ENCODE measurements around the gene TUBAL3. TPM values are rescaled to one million over a fixed set of nuclear protein-coding genes. Genes with fewer than 3 reads are reported as not detected.
"Not testable (repeated sequence)": the region's sequence is repeated elsewhere in the genome, so short reads cannot be mapped to it uniquely, and the experiment has no call there.

TUBAL3 gene
- polyA plus RNA-seq, 3 donors, result 0.19 to 0.45 (median 0.43) TPM

DNA sequence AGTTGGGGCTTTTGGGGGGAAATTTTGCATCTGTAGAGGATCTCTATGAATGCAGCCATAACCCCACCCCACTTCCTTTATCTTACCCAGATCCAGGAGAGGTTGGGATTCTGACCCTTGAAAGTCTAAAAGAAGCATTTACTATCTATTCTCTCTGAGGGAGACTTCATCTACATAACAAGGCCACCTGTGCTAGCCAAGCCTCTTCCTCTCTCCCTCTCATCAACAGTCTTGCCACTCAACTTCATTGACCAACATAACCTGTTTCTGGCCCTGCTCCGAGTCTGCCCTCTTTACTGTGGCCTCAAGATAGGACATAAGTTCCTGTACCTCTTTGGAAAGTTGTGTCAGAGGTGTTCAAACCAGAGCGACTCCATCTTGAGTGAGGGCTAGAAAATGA, 19.4 kb downstream of the TUBAL3 start:
- no peak for DNase-seq (ENCODE audit: low read depth in 3 of 3, low spot score in 2 of 3)

GRCh38 chr10:5381187-5381586, 23.4 kb downstream of the TUBAL3 start:
- DNase-seq (ENCODE audit: low read depth in 3 of 3, low spot score in 2 of 3), result no peak

- not testable (repeated sequence) for DNase-seq (ENCODE audit: low read depth in 3 of 3, low spot score in 2 of 3)
Observed at GRCh38 chr10:5380395-5380794, 24.2 kb downstream of the TUBAL3 start.

DNA sequence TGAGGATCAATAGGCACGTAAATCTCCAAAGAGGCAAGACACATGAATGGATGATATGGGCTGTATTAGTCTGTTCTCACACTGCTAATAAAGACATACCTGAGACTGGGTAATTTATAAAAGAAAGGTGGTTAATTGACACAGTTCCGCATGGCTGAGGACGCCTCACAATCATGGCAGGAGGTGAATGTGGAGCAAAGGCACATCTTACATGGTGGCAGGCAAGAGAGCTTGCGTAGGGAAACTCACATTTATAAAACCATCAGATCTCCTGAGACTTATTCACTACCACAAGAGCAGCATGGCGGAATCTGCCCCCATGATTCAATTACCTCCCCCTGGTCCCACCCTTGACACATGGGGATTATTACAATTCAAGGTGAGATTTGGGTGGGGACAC, 25.4 kb downstream of the TUBAL3 start:
- DNase-seq (ENCODE audit: low read depth in 3 of 3, low spot score in 2 of 3), result not testable (repeated sequence)

- DNase-seq (ENCODE audit: low read depth in 3 of 3, low spot score in 2 of 3), result no peak
Observed at GRCh38 chr10:5376450-5376849, 28.2 kb downstream of the TUBAL3 start.

GRCh38 chr10:5373891-5374611, 30.6 kb downstream of the TUBAL3 start:
- DNase-seq (ENCODE audit: low read depth in 3 of 3, low spot score in 2 of 3), result no peak

GRCh38 chr10:5373307-5373706, 31.3 kb downstream of the TUBAL3 start:
- no peak for DNase-seq (ENCODE audit: low read depth in 3 of 3, low spot score in 2 of 3)

- DNase-seq (ENCODE audit: low read depth in 3 of 3, low spot score in 2 of 3), result no peak
Observed at GRCh38 chr10:5370493-5371352, 33.9 kb downstream of the TUBAL3 start.

GRCh38 chr10:5369362-5370158, 35.1 kb downstream of the TUBAL3 start:
- no peak for DNase-seq (ENCODE audit: low read depth in 3 of 3, low spot score in 2 of 3)

- no peak for DNase-seq (ENCODE audit: low read depth in 3 of 3, low spot score in 2 of 3)
Observed at GRCh38 chr10:5365928-5366327, 38.7 kb downstream of the TUBAL3 start.

GRCh38 chr10:5364890-5365338, 39.7 kb downstream of the TUBAL3 start, which contains the start of gene UCN3:
UCN3 (plus strand) TSS chr10:5364966; CDS start chr10:5373721, 8,755 bp downstream.
- no peak for DNase-seq (ENCODE audit: low read depth in 3 of 3, low spot score in 2 of 3)

DNA sequence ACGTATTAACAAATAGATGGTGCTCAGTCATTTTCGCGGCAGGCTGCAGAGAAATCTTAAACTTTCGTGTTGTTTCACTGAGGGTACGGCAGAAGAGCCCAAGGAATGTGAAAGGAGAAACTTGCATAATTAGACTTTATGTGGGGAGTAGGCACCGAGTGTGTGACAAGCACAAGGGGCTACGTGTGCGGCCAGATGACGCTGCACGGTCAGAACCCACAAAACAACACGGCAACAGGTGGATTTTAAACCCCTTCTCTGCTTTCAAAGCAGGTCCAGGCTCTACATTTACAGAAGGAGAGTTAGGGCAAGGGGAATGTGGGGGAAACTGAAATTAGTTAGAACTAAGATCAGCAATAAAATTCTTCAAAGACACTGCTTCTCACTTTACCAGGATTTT, 40.3 kb downstream of the TUBAL3 start:
- DNase-seq (ENCODE audit: low read depth in 3 of 3, low spot score in 2 of 3), result no peak

- DNase-seq (ENCODE audit: low read depth in 3 of 3, low spot score in 2 of 3), result no peak
Observed at GRCh38 chr10:5362873-5363272, 41.8 kb downstream of the TUBAL3 start.

GRCh38 chr10:5361966-5362365, 42.7 kb downstream of the TUBAL3 start:
- DNase-seq (ENCODE audit: low read depth in 3 of 3, low spot score in 2 of 3), result no peak

- DNase-seq (ENCODE audit: low read depth in 3 of 3, low spot score in 2 of 3), result no peak
Observed at GRCh38 chr10:5360318-5360915, 44.2 kb downstream of the TUBAL3 start.

DNA sequence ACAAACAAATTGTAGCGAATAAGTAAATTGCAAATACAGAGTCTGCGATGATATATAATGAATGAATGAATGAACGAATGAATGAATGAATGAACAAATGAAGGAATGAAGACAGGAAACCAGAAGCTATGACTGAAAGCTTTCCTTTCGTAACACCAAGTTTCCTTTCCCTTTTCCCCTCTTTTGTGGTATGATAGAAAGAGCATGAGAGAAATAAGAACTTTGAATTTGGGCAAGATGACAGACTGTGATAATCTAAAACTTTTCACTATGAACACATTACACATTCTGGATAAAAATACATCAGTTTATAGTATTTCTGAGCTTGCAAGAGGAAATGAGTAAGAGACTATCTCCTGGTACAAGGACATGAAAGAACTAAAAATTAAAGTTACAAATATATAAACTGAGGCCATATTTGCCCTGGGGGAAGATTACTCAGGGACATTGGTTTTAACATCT, 48.3 kb downstream of the TUBAL3 start:
- DNase-seq (ENCODE audit: low read depth in 3 of 3, low spot score in 2 of 3), result no peak

GRCh38 chr10:5355594-5356301, 48.9 kb downstream of the TUBAL3 start:
- DNase-seq (ENCODE audit: low read depth in 3 of 3, low spot score in 2 of 3), result no peak

DNA sequence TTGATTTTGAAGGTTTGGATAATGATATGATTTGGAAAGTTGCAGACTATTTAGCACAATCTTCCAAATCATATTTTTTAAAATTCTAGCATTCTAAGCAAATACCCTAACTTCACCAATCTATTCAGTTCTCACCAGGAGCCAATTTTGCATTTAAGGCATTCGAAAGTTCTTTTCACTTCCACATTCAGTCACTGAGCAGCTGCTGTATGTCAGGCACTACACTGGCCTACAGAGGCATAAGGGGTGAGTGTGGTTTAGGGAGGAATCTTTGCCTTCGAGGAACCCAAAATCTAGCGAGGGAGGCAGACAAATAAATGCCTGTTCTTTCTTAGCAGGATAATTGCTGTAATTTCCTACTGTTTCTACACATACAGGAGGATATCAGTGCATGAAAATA, 50.6 kb downstream of the TUBAL3 start:
- DNase-seq (ENCODE audit: low read depth in 3 of 3, low spot score in 2 of 3), result no peak

DNA sequence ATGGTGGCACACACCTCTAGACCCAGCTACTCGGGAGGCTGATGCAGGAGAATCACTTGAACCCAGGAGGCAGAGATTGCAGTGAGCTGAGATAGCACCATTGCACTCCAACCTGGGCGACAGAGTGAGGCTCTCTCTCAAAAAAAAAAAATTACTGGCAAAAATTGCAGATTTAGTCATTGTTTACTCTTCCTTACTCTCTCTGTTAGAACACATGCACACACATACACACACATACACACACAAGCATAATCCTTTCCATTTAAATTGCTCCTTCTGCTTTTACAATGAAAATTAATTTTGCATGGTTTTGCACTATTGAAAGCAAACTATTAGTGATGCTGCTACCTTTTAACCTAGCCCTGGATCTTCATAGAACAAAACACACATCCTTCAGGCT, 55.3 kb downstream of the TUBAL3 start:
- DNase-seq (ENCODE audit: low read depth in 3 of 3, low spot score in 2 of 3), result no peak

DNA sequence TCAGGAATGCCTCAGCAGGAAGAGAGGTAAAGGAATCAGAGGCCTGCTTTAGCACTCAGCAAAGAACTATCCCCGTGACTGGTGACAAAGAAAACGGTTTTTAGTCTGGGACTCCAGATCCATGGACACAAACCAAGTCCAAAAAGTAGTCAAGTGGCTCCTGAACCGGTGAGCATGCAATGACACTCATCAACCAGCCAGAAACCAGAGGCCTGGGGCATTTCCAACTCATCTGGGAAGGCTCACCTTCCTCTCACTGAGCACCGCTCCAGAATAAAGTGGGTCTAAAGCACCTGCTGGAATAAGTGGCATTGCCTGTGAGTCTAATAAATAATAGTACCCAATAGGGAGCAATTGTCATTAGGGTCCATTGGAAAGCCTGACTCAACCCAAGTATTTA, 57.7 kb downstream of the TUBAL3 start:
- no peak for DNase-seq (ENCODE audit: low read depth in 3 of 3, low spot score in 2 of 3)
